NCI-H526 treated with DMSO at 0.1 percent for 48 hours (cell line): ENCODE data around the gene CENPH.
"Not testable (repeated sequence)": the region's sequence is repeated elsewhere in the genome, so short reads cannot be mapped to it uniquely, and the experiment has no call there.

ENCODE experiments used
- DNase-seq: peaks from one replicate; lab custom pipeline; 2025; lab: John Stamatoyannopoulos, UW

The CENPH gene

GRCh38 chr5:69189162-69190086 lies at the start of gene CENPH:
Gene CENPH (plus strand): TSS chr5:69189583. CDS start chr5:69189635, 52 bp downstream.
- DNase-seq, result peak; percentile 57

GRCh38 chr5:69140239-69140638 lies 49.1 kb upstream of the CENPH start:
- not testable (repeated sequence) for DNase-seq

DNA sequence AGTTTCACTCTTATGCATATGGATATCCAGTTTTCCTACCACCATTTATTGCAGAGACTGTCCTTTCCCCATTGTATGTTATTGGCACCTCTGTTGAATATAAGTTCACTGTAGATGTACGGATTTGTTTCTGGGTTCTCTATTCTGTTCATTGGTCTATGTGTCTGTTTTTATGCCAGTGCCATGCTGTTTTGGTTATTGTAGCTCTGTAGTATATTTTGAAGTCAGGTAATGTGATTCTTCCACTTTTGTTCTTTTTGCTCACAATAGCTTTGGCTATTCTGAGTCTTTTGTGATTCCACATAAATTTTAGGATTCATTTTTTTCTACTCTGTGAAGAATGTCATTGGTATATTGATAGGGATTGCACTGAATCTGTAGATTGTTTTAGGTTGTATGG lies 48.6 kb upstream of the CENPH start:
- DNase-seq, result no peak

DNA sequence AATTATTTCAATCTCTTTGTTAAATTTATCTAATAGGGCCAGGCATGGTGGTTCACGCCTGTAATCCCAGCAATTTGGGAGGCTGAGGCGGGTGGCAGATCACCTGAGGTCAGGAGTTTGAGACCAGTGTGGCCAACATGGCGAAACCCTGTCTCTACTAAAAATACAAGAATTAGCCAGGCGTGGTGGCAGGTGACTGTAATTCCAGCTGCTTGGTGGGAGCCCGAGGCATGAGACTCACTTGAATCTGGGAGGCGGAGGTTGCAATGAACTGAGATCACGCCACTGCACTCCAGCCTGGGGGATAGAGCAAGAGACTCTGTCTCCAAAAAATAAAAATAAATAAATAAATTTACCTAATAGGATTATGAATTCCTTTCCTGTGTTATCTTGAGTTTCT lies 40.8 kb upstream of the CENPH start:
- DNase-seq, result not testable (repeated sequence)

DNA sequence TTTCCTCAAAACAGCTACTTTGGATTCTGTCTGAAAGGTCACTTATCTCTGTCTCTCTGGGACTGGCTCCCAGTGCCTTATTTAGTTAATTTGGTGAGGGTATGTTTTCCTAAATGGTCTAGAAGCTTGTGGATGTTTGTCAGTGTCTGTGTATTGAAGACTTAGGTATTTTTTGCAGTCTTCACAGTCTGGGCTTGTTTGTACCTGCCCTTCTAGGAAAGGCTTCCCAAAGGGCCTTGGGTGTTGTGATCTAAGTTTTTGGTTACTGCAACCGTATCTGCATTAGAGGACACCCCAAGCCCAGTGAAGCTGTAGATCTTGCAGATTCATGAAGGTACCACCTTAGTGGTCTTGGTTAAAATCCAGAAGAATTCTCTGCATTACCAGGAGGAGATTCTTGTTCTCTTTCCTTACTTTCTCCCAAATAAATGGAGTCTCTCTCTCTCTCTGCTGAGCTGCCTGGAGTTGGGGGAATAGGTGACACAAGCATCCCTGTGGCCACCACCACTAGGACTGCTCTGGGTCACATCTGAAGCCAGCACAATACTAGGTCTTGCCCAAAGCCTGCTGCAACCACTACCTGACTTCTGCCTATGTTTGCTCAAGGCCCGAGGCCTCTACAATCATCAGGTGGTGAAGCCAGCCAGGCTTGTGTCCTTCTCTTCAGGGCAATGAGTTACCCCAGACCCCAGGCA lies 40.3 kb upstream of the CENPH start:
- no peak for DNase-seq

- no peak for DNase-seq
Observed at GRCh38 chr5:69149676-69150010, 39.7 kb upstream of the CENPH start.

GRCh38 chr5:69152731-69153130 lies 36.7 kb upstream of the CENPH start:
- no peak for DNase-seq

GRCh38 chr5:69156456-69156855 lies 32.9 kb upstream of the CENPH start:
- DNase-seq, result no peak

DNA sequence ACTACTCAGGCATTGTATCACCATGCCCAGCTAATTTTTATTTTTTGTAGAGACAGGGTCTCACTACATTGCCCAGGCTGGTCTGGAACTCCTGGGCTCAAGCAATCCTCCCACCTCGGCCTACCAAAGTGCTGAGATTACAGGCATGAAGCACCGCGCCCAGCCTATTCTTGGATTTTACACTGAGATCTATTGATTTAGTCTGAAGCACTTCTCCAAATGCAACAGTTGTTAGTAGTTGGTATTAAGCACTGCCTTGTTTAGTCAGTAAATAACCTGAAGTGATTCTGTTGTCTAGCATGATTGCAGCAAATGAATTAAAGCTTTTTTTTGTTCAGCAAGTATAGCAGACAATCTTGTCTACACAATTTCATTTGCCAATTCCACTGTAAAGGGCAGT lies 31.3 kb upstream of the CENPH start:
- no peak for DNase-seq

GRCh38 chr5:69160651-69161050 lies 28.7 kb upstream of the CENPH start:
- no peak for DNase-seq

DNA sequence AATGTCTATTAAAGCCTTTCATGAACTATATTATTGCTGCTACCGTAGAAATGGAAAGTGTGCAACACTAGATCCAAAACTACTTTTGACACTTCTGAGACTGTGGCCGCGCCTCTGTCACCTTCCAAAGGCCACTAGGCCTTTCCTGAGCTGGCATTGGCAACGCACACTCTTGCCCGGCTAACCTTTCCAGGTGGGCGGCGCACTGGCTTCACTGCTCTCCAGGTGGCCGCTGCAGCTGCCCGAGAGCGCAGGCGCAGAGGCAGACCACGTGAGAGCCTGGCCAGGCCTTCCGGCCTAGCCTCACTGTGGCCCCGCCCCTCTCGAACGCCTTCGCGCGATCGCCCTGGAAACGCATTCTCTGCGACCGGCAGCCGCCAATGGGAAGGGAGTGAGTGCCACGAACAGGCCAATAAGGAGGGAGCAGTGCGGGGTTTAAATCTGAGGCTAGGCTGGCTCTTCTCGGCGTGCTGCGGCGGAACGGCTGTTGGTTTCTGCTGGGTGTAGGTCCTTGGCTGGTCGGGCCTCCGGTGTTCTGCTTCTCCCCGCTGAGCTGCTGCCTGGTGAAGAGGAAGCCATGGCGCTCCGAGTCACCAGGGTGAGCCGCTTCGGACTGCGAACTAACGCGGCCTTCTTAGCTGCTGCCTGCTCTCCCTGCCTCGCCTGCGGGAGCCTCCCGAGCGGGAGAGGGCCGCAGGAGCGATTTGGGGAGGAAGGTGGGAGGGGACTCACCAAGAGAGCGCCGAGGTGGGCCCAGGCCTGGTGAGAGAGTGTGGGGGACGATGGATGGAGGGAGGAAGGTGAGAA lies 22.5 kb upstream of the CENPH start, which contains the start of gene CCNB1:
Gene CCNB1 (plus strand): TSS at position 465 of the 807 bp plus-strand sequence. CDS start 113 bp downstream, at position 578.
- peak; percentile 92 for DNase-seq

- no peak for DNase-seq
Observed at GRCh38 chr5:69167493-69167855, 21.9 kb upstream of the CENPH start.

GRCh38 chr5:69167929-69168328 lies 21.5 kb upstream of the CENPH start:
- no peak for DNase-seq

DNA sequence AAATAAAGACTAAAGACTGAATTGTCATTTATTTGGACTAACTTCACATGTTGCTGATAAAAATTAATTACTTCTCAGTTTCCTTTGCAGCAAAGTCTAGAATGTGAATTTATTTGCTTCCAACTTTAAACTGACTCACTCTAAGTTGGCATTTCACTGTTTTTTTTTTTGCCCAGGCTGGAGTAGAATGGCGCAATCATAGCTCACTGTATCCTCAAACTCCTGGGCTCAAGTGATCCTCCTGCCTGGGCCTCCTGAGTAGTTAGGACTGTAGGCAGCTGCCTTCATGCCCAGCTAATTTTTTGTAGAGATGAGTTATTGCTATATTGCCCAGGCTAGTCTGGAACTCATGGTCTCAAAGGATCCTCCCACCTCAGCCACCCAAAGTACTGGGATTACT lies 18.9 kb upstream of the CENPH start:
- DNase-seq, result no peak

DNA sequence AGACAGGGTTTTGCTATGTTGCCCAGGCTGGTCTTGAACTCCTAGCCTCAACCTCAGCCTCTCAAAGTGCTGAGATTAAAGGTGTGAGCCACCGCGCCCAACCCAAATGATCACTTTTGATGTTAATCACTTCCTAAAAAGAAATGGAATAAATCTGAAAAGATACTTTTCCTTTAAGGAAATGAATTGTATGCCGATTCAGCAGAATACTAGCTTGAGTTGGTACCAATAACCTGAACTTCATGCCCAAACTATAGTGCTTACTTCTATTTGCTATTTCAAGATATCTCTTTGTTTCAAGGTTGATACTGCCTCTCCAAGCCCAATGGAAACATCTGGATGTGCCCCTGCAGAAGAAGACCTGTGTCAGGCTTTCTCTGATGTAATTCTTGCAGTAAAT lies 18.4 kb upstream of the CENPH start:
- no peak for DNase-seq

DNA sequence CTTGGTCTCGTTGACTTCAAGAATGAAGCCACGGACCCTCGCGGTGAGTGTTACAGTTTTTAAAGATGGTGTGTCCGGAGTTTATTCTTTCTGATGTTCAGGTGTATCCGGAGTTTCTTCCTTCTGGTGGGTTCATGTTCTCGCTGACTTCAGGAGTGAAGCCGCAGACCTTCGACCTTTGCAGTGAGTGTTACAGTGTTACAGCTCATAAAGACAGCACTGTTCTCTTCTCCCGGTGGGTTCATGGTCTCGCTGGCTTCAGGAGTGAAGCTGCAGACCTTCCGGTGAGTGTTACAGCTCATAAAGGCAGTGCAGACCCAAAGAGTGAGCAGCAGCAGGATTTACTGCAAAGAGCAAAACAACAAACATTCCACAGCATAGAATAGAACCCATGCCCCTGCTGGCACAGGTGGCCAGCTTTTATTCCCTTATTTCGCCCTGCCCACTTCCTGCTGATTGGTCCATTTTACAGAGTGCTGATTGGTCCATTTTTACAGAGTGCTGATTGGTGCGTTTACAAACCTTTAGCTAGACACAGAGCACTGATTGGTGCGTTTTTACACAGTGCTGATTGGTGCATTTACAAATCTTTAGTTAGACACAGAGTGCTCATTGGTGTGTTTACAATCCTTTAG lies 7.6 kb upstream of the CENPH start:
- not testable (repeated sequence) for DNase-seq

GRCh38 chr5:69184621-69185020 lies 4.8 kb upstream of the CENPH start:
- no peak for DNase-seq

DNA sequence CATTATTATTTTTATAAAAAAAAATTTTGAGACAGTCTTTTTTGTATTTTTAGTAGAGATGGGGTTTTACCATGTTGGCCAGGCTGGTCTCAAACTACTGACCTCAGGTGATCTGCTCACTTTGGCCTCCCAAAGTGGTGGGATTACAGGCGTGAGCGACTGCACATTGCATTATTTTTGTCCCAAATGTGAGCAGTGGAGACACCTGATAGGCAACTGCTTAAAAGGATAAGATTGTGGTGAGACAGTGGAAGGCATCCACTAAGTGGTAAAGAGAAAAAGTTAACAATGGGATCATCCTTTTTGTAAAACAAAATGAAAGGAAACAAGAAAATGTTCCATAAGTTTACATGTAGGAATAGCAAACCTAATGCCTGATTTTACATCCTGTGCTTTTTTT lies 2.0 kb upstream of the CENPH start:
- DNase-seq, result no peak

- no peak for DNase-seq
Observed at GRCh38 chr5:69188811-69189161, 597 bp upstream of the CENPH start.

DNA sequence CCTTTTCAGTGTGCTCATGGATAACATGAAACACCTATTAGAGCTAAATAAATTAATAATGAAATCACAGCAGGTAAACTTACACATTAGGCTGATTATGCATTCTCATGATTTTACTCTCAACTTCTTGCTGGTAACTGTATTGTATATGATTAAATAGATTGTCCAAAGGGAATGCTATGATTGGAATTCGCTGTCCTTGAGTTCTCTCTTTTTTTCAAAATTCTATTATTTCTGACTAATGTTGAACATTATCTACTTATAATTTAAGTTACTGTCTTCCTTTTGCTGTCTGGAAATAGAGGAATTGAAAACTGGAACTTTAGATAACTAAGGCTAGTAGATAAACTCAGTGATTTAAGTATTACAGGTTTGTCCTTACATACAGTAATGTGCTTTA lies 13.1 kb downstream of the CENPH start:
- DNase-seq, result no peak

- DNase-seq, result no peak
Observed at GRCh38 chr5:69206528-69207190, 17.3 kb downstream of the CENPH start.

GRCh38 chr5:69209602-69210001 lies 20.2 kb downstream of the CENPH start:
- no peak for DNase-seq
